ENCODE measurements around the gene ELFN2.

GRCh38 chr22:37343348-37343747 is 83.9 kb downstream of the ELFN2 start:
- TF ChIP-seq CTCF (IDR thresholded peaks at IDR 0.05), result no peak
- TF ChIP-seq EP300 (IDR thresholded peaks at IDR 0.05), result no peak
- TF ChIP-seq POLR2A (IDR thresholded peaks at IDR 0.05), result no peak
